ENCODE measurements around the gene MEPCE.
"Not testable (repeated sequence)": the region's sequence is repeated elsewhere in the genome, so short reads cannot be mapped to it uniquely, and the experiment has no call there.

The MEPCE gene

GRCh38 chr7:100429637-100430492 is at the start of gene MEPCE:
TSS of gene MEPCE (plus strand) at chr7:100429831. CDS start at chr7:100430019, 188 bp downstream.
- DNase-seq: peak; percentile 97

- no peak for DNase-seq
Observed at GRCh38 chr7:100380196-100380595, 49.4 kb upstream of the MEPCE start.

GRCh38 chr7:100381531-100382233 is 47.9 kb upstream of the MEPCE start:
- not testable (repeated sequence) for DNase-seq

- not testable (repeated sequence) for DNase-seq
Observed at GRCh38 chr7:100382234-100382853, 47.3 kb upstream of the MEPCE start.

GRCh38 chr7:100384628-100385294 is 44.9 kb upstream of the MEPCE start:
- DNase-seq: no peak

GRCh38 chr7:100386940-100387339 is 42.7 kb upstream of the MEPCE start:
- DNase-seq: no peak

GRCh38 chr7:100387695-100388094 is 41.9 kb upstream of the MEPCE start:
- DNase-seq: no peak

- no peak for DNase-seq
Observed at GRCh38 chr7:100389437-100390088, 40.1 kb upstream of the MEPCE start.

- no peak for DNase-seq
Observed at GRCh38 chr7:100390286-100391009, 39.2 kb upstream of the MEPCE start.

- DNase-seq: no peak
Observed at GRCh38 chr7:100393233-100393905, 36.3 kb upstream of the MEPCE start.

GRCh38 chr7:100394077-100394476 is 35.6 kb upstream of the MEPCE start:
- DNase-seq: no peak

- DNase-seq: peak; percentile 34
Observed at GRCh38 chr7:100396421-100396982, 33.1 kb upstream of the MEPCE start.

- no peak for DNase-seq
Observed at GRCh38 chr7:100397315-100398081, 32.1 kb upstream of the MEPCE start.

GRCh38 chr7:100398239-100398638 is 31.4 kb upstream of the MEPCE start:
- no peak for DNase-seq

- no peak for DNase-seq
Observed at GRCh38 chr7:100400041-100400440, 29.6 kb upstream of the MEPCE start.

- DNase-seq: peak; percentile 18
Observed at GRCh38 chr7:100400656-100401055, 29.0 kb upstream of the MEPCE start.

- DNase-seq: no peak
Observed at GRCh38 chr7:100401811-100402210, 27.8 kb upstream of the MEPCE start.

- no peak for DNase-seq
Observed at GRCh38 chr7:100402241-100402640, 27.4 kb upstream of the MEPCE start.

- no peak for DNase-seq
Observed at GRCh38 chr7:100406767-100407166, 22.9 kb upstream of the MEPCE start.

All from CD4-positive, alpha-beta T cell treated with Interleukin-17A for 4 hours (primary cell).